ENCODE results near the gene KDM5B. TPM values are rescaled to one million over a fixed set of nuclear protein-coding genes. Genes with fewer than 3 reads are reported as not detected.

KDM5B gene
- polyA plus RNA-seq, 1 donor from 2014 or later, result 88.4 TPM

DNA sequence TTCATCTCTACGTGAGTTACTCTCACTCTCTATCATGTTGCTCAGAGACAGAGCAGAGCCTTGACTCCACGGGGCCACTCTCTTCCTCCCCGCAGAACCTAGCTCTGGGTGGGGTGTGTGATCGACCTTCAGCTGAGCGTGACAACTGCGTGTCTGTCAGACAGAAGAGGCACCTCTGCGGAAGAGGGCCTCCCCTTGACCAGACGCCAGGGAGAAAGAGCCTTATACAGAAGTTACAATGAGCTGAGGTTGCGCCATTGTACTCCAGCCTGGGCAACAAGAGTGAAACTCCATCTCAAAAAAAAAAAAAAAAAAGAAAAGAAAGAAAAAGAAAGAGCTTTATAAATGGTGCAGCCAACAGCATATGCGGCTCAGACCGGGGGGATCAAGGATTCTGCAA lies 120.9 kb downstream of the KDM5B start:
- Histone ChIP-seq H3F3A (ENCODE audit: insufficient read depth, low read length, poor library complexity, severe bottlenecking) (no peaks in the 10 kb centered on the region), H3K4me2 (ENCODE audit: low read length) (no peak overlapping the region), H3K9me3 (ENCODE audit: low read length) (no peaks in the 10 kb centered on the region), H3K9me2 (ENCODE audit: insufficient read depth, low read length) (no peaks in the 10 kb centered on the region), H3K27ac (ENCODE audit: low read length) (no peak overlapping the region), H4K20me1 (ENCODE audit: insufficient read depth) (no peaks in the 10 kb centered on the region), H3K9ac (ENCODE audit: low read length) (no peak overlapping the region), H3K27me3 (ENCODE audit: insufficient read depth, low read depth, low read length) (peaks cover 6% of the 10 kb centered on the region), H3K79me2 (replicated peaks; ENCODE audit: insufficient read depth, low read length) (no peaks in the 10 kb centered on the region), H3K36me3 (ENCODE audit: insufficient read depth, low read length) (no peaks in the 10 kb centered on the region), H2AFZ (ENCODE audit: low read depth, low read length) (no peak overlapping the region), H3K4me3 (ENCODE audit: low read length) (no peak overlapping the region)
- no peak for TF ChIP-seq RAD21 (conservative IDR thresholded peaks at IDR 0.05)
- TF ChIP-seq EP300 (conservative IDR thresholded peaks at IDR 0.05; ENCODE audit: poor library complexity, severe bottlenecking), result no peak
- no peak for TF ChIP-seq MXI1 (conservative IDR thresholded peaks at IDR 0.05; ENCODE audit: poor library complexity, severe bottlenecking)
- no peak for TF ChIP-seq POLR2AphosphoS5 (IDR thresholded peaks at IDR 0.05)
- TF ChIP-seq, protein P1, sequence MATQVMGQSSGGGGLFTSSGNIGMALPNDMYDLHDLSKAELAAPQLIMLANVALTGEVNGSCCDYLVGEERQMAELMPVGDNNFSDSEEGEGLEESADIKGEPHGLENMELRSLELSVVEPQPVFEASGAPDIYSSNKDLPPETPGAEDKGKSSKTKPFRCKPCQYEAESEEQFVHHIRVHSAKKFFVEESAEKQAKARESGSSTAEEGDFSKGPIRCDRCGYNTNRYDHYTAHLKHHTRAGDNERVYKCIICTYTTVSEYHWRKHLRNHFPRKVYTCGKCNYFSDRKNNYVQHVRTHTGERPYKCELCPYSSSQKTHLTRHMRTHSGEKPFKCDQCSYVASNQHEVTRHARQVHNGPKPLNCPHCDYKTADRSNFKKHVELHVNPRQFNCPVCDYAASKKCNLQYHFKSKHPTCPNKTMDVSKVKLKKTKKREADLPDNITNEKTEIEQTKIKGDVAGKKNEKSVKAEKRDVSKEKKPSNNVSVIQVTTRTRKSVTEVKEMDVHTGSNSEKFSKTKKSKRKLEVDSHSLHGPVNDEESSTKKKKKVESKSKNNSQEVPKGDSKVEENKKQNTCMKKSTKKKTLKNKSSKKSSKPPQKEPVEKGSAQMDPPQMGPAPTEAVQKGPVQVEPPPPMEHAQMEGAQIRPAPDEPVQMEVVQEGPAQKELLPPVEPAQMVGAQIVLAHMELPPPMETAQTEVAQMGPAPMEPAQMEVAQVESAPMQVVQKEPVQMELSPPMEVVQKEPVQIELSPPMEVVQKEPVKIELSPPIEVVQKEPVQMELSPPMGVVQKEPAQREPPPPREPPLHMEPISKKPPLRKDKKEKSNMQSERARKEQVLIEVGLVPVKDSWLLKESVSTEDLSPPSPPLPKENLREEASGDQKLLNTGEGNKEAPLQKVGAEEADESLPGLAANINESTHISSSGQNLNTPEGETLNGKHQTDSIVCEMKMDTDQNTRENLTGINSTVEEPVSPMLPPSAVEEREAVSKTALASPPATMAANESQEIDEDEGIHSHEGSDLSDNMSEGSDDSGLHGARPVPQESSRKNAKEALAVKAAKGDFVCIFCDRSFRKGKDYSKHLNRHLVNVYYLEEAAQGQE (IDR thresholded peaks at IDR 0.05; ENCODE audit: borderline replicate concordance), result no peak
- no peak for TF ChIP-seq SMC3 (conservative IDR thresholded peaks at IDR 0.05; ENCODE audit: poor library complexity)
- TF ChIP-seq, protein P2, sequence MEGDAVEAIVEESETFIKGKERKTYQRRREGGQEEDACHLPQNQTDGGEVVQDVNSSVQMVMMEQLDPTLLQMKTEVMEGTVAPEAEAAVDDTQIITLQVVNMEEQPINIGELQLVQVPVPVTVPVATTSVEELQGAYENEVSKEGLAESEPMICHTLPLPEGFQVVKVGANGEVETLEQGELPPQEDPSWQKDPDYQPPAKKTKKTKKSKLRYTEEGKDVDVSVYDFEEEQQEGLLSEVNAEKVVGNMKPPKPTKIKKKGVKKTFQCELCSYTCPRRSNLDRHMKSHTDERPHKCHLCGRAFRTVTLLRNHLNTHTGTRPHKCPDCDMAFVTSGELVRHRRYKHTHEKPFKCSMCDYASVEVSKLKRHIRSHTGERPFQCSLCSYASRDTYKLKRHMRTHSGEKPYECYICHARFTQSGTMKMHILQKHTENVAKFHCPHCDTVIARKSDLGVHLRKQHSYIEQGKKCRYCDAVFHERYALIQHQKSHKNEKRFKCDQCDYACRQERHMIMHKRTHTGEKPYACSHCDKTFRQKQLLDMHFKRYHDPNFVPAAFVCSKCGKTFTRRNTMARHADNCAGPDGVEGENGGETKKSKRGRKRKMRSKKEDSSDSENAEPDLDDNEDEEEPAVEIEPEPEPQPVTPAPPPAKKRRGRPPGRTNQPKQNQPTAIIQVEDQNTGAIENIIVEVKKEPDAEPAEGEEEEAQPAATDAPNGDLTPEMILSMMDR (IDR thresholded peaks at IDR 0.05; ENCODE audit: poor library complexity, severe bottlenecking), result no peak
- no peak for TF ChIP-seq TAF1 (IDR thresholded peaks at IDR 0.05; ENCODE audit: low read depth)
- no peak for TF ChIP-seq EZH2 (IDR thresholded peaks at IDR 0.05; ENCODE audit: borderline replicate concordance, insufficient read depth, low read length, poor library complexity, severe bottlenecking)

DNA sequence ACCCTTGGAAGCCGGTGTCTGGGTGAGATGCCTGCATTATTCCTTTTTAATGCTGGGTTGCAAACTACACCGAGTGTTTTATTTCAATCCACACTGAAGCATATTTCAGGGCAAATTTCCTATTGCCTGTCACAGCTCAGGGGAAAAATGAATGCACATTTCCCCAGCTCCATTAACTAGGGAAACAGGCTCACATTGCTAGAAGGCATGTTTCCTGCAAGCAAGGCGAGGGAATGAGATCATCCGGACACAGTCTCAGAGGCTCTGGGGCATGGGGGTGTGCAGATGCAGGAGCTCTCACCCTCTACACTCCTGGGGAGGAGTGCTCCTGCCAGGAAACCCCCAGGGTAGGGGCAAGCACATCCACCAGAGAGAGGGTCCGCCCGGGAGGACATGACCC lies 122.6 kb downstream of the KDM5B start:
- Histone ChIP-seq H2AFZ (ENCODE audit: low read depth, low read length) (no peak overlapping the region), H3K9ac (ENCODE audit: low read length) (no peak overlapping the region), H3K9me2 (ENCODE audit: insufficient read depth, low read length) (no peaks in the 10 kb centered on the region), H3F3A (ENCODE audit: insufficient read depth, low read length, poor library complexity, severe bottlenecking) (no peaks in the 10 kb centered on the region), H3K4me3 (ENCODE audit: low read length) (no peak overlapping the region), H3K27ac (ENCODE audit: low read length) (no peak overlapping the region), H4K20me1 (ENCODE audit: insufficient read depth) (no peaks in the 10 kb centered on the region), H3K9me3 (ENCODE audit: low read length) (no peaks in the 10 kb centered on the region), H3K79me2 (replicated peaks; ENCODE audit: insufficient read depth, low read length) (no peaks in the 10 kb centered on the region), H3K4me2 (ENCODE audit: low read length) (no peak overlapping the region), H3K27me3 (ENCODE audit: insufficient read depth, low read depth, low read length) (peaks cover 4% of the 10 kb centered on the region), H3K36me3 (ENCODE audit: insufficient read depth, low read length) (no peaks in the 10 kb centered on the region)
- TF ChIP-seq EZH2 (IDR thresholded peaks at IDR 0.05; ENCODE audit: borderline replicate concordance, insufficient read depth, low read length, poor library complexity, severe bottlenecking) (no peak), MXI1 (conservative IDR thresholded peaks at IDR 0.05; ENCODE audit: poor library complexity, severe bottlenecking) (no peak), SMC3 (conservative IDR thresholded peaks at IDR 0.05; ENCODE audit: poor library complexity) (no peak), POLR2AphosphoS5 (IDR thresholded peaks at IDR 0.05) (no peak), TAF1 (IDR thresholded peaks at IDR 0.05; ENCODE audit: low read depth) (no peak), EP300 (conservative IDR thresholded peaks at IDR 0.05; ENCODE audit: poor library complexity, severe bottlenecking) (no peak), RAD21 (conservative IDR thresholded peaks at IDR 0.05) (no peak)
- TF ChIP-seq, protein P1 (IDR thresholded peaks at IDR 0.05; ENCODE audit: borderline replicate concordance), result no peak
- TF ChIP-seq, protein P2 (IDR thresholded peaks at IDR 0.05; ENCODE audit: poor library complexity, severe bottlenecking), result no peak

All from neural cell (in vitro differentiated cells).